Right atrium auricular region (tissue), 2 donors: ENCODE data around the gene EFCC1. TPM values are rescaled to one million over a fixed set of nuclear protein-coding genes. Genes with fewer than 3 reads are reported as not detected.
"Not testable (repeated sequence)": the region's sequence is repeated elsewhere in the genome, so short reads cannot be mapped to it uniquely, and the experiment has no call there.

ENCODE experiments used
- DNase-seq: peaks from one replicate; pipeline ENCODE4 v3.0.0-alpha.2; 2019; ENCODE audit warnings: low spot score
- H3K27ac ChIP-seq, 2 donors: fragments of 200-600 bp; sonication (generic); 1 replicate in 1 of 2; 2 replicates in 1 of 2; pipeline ENCODE4 v1.5.1; 2016 to 2019
- H3K27me3 ChIP-seq, 2 donors: fragments of 200-600 bp; sonication (generic); one replicate each; pipeline versions ENCODE4 v1.5.1 to v1.6.0; 2017 to 2019
- H3K36me3 ChIP-seq: fragments of 200-600 bp; sonication (generic); one replicate; pipeline ENCODE4 v1.5.1; 2016
- H3K4me1 ChIP-seq, 2 donors: fragments of 200-600 bp; sonication (generic); one replicate each; pipeline versions ENCODE4 v1.5.1 to v1.6.0; 2017 to 2019
- H3K4me3 ChIP-seq, 2 donors: fragments of 200-600 bp; sonication (generic); 1 replicate in 1 of 2; 2 replicates in 1 of 2; pipeline ENCODE4 v1.5.1; 2017 to 2019; ENCODE audit warnings: mild to moderate bottlenecking in 1 of 2, moderate library complexity in 1 of 2
- H3K9me3 ChIP-seq, 2 donors: fragments of 200-600 bp; sonication (generic); one replicate each; pipeline ENCODE4 v1.5.1; 2019
- CTCF ChIP-seq, 2 donors: fragments of 200-600 bp; sonication (generic); IDR thresholded peaks; one replicate each; pipeline ENCODE4 v1.5.1; 2019; ENCODE audit warnings: antibody characterized with exemption in 2 of 2
- total RNA-seq, 2 donors: library from RNA; depleted of rRNA; stranded (reverse); fragments of >200 nt; gene quantifications; one replicate each; pipeline ENCODE4 v1.1.0, GENCODE V29; 2016

Gene EFCC1
- total RNA-seq, 2 donors from 2014 or later: 1.2 to 1.5 TPM

GRCh38 chr3:129085818-129086217 is 84.7 kb downstream of the EFCC1 start:
- Histone ChIP-seq H3K27me3 (no peaks in the 10 kb centered on the region), H3K9me3 (no peaks in the 10 kb centered on the region), H3K4me3 (no peak overlapping the region), H3K27ac (no peak overlapping the region), H3K4me1 (peaks cover 0 to 9% of the 10 kb centered on the region in 2 donors), H3K36me3 (no peaks in the 10 kb centered on the region)
- no peak for DNase-seq
- no peak for TF ChIP-seq CTCF (IDR thresholded peaks at IDR 0.05)

- peaks cover under 1% of the 10 kb centered on the region for H3K36me3 ChIP-seq
- H3K27ac ChIP-seq: peak overlapping the region; percentile 73 to 75
- DNase-seq: peak; percentile 73
- TF ChIP-seq CTCF (IDR thresholded peaks at IDR 0.05): no peak
- H3K4me3 ChIP-seq: no peak overlapping the region
- H3K4me1 ChIP-seq: peaks cover 0 to 9% of the 10 kb centered on the region in 2 donors
- H3K9me3 ChIP-seq: no peaks in the 10 kb centered on the region
- H3K27me3 ChIP-seq: no peaks in the 10 kb centered on the region
Measured at GRCh38 chr3:129087138-129087702, 86.1 kb downstream of the EFCC1 start.

GRCh38 chr3:129087904-129088303 is 86.8 kb downstream of the EFCC1 start:
- H3K4me3 ChIP-seq, H3K4me1 ChIP-seq, H3K36me3 ChIP-seq, H3K27me3 ChIP-seq, H3K27ac ChIP-seq, H3K9me3 ChIP-seq: not testable (repeated sequence)
- peak; percentile 64 for DNase-seq

GRCh38 chr3:129088312-129088711 is 87.2 kb downstream of the EFCC1 start:
- not testable (repeated sequence) for DNase-seq, H3K27ac ChIP-seq, H3K9me3 ChIP-seq, H3K4me1 ChIP-seq, H3K4me3 ChIP-seq, H3K27me3 ChIP-seq
- H3K36me3 ChIP-seq: peaks cover 11% of the 10 kb centered on the region

Other genes with a start within 250 kb of the EFCC1 start
- gene ACAD9, start 121.7 kb upstream of the EFCC1 start, total RNA-seq: 10 to 100 TPM; 27.6 to 34.3 TPM
- not detected for gene CFAP92, start 7.2 kb upstream of the EFCC1 start, total RNA-seq
- gene GP9, start 59.5 kb downstream of the EFCC1 start, total RNA-seq: not detected
- gene RAB43, start 120.5 kb downstream of the EFCC1 start, total RNA-seq: 1 to 10 TPM; 5.3 to 8.2 TPM
- gene ISY1, start 159.8 kb downstream of the EFCC1 start, total RNA-seq: 10 to 100 TPM; 14.3 to 19.6 TPM
- 100 to 1,000 TPM; 440 to 569 TPM for gene CNBP, start 182.6 kb downstream of the EFCC1 start, total RNA-seq
- gene COPG1, start 248.3 kb downstream of the EFCC1 start, total RNA-seq: 10 to 100 TPM; 88.7 to 99.2 TPM